Thyroid gland (tissue), 4 donors: ENCODE data around the gene FMN1. TPM values are rescaled to one million over a fixed set of nuclear protein-coding genes. Genes with fewer than 3 reads are reported as not detected.

ENCODE experiments used
- DNase-seq, 2 donors: peaks; one replicate each; pipeline ENCODE4 v3.0.0-alpha.2; 2019
- H3K27ac ChIP-seq, 3 donors: fragments of 200-600 bp; sonication (generic); 1 replicate in 2 of 3; 2 replicates in 1 of 3; pipeline ENCODE4 v1.5.1; 2016 to 2019; ENCODE audit warnings: mild to moderate bottlenecking in 1 of 3, moderate library complexity in 1 of 3
- H3K27me3 ChIP-seq: fragments of 200-600 bp; sonication (generic); one replicate; pipeline ENCODE4 v1.5.1; 2019
- H3K36me3 ChIP-seq, 2 donors: fragments of 200-600 bp; sonication (generic); one replicate each; pipeline ENCODE4 v1.5.1; 2016 to 2019
- H3K4me1 ChIP-seq, 2 donors: fragments of 200-600 bp; sonication (generic); one replicate each; pipeline ENCODE4 v1.5.1; 2017 to 2019
- H3K4me3 ChIP-seq, 3 donors: fragments of 200-600 bp; sonication (generic); replicated peaks in 1 of 3; 1 replicate in 2 of 3; 2 replicates in 1 of 3; pipeline ENCODE4 v1.5.1; 2016; ENCODE audit warnings: mild to moderate bottlenecking in 1 of 3
- H3K9me3 ChIP-seq: fragments of 200-600 bp; sonication (generic); one replicate; pipeline ENCODE4 v1.5.1; 2017
- CTCF ChIP-seq, 6 experiments: fragments of 200-600 bp in 3 of 6; fragments of 450-650 bp in 3 of 6; sonication (generic) in 3 of 6; IDR thresholded peaks; one replicate each; pipeline ENCODE4 v1.5.1; 2016 to 2019; ENCODE audit warnings: antibody characterized with exemption in 6 of 6, mild to moderate bottlenecking in 2 of 6, inconsistent platforms in 1 of 6, moderate library complexity in 1 of 6
- POLR2A ChIP-seq, 2 donors: fragments of 450-650 bp; IDR thresholded peaks; one replicate each; pipeline ENCODE4 v1.6.1; 2017; ENCODE audit warnings: antibody characterized with exemption in 2 of 2, mild to moderate bottlenecking in 2 of 2, moderate library complexity in 1 of 2
- WGBS, 2 donors: methylation state at CpG; one replicate each; pipeline ENCODE4 v1.1.5; 2017; 5-methylcytosine and 5-hydroxymethylcytosine counted together
- intact Hi-C: fragments of 100-400 bp; cut with DNase I; formaldehyde crosslinking; loops from one replicate; pipeline ENCODE4 v1.15.1; 2023
- total RNA-seq, 4 donors: library from RNA; depleted of rRNA; stranded (reverse); fragments of >200 nt; gene quantifications; one replicate each; pipeline ENCODE4 v1.2.3, GENCODE V29; 2016

Gene FMN1
- total RNA-seq, 4 donors from 2014 or later, result 13.8 to 28.3 (median 22.5) TPM

- H3K9me3 ChIP-seq, result no peaks in the 10 kb centered on the region
- TF ChIP-seq CTCF (IDR thresholded peaks at IDR 0.05) (no peak), POLR2A (IDR thresholded peaks at IDR 0.05) (no peak)
- no peak overlapping the region for H3K4me3 ChIP-seq
- no peak for DNase-seq
- intact Hi-C loops, result no loop called here
- H3K4me1 ChIP-seq, result no peaks in the 10 kb centered on the region
- H3K27ac ChIP-seq, result no peak overlapping the region
- H3K36me3 ChIP-seq, result no peaks in the 10 kb centered on the region
- WGBS, 2 donors, result 97 to 100% methylated on average over 3 of the region's 3 CpGs
- H3K27me3 ChIP-seq, result no peaks in the 10 kb centered on the region
These were observed 95.3 kb downstream of the FMN1 start for GRCh38 chr15:33099213-33099612.

GRCh38 chr15:33098094-33099058 is 96.1 kb downstream of the FMN1 start:
- H3K4me3 ChIP-seq, result no peak overlapping the region

DNA sequence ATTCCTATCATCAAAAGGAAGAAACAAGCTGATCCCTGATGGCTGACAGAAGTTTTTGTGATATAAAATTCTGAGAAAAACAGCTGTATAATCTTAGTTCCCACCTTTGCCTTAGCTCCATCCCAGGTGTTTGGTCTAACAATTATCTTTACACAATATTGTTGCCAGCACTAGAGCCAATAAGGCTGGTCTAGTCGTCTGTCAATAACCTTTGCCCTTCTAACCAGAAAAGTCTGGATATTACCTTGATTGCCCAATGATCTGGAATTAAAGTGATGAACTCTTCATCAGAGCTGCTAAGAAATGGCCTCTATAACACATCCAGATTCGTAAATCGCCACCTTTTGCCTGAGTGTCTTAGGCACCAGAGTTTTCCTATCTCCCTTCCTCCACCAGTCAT is 98.4 kb downstream of the FMN1 start:
- H3K27ac ChIP-seq, result no peak overlapping the region
- intact Hi-C loops, result no loop called here
- no peaks in the 10 kb centered on the region for H3K9me3 ChIP-seq
- no peaks in the 10 kb centered on the region for H3K36me3 ChIP-seq
- 92 to 99% methylated on average over 3 of the region's 3 CpGs for WGBS, 2 donors
- TF ChIP-seq POLR2A (IDR thresholded peaks at IDR 0.05) (no peak), CTCF (IDR thresholded peaks at IDR 0.05) (no peak)
- H3K4me1 ChIP-seq, result no peaks in the 10 kb centered on the region
- no peaks in the 10 kb centered on the region for H3K27me3 ChIP-seq
- H3K4me3 ChIP-seq, result no peak overlapping the region
- no peak for DNase-seq

More at GRCh38 chr15:33098094-33099058, 96.1 kb downstream of the FMN1 start:
- no peak for DNase-seq
- WGBS, 2 donors, result 84 to 89% methylated on average over 7 of the region's 7 CpGs
- Histone ChIP-seq H3K27ac (no peak overlapping the region), H3K36me3 (no peaks in the 10 kb centered on the region), H3K27me3 (no peaks in the 10 kb centered on the region), H3K4me1 (no peaks in the 10 kb centered on the region), H3K9me3 (no peaks in the 10 kb centered on the region)
- intact Hi-C loops, result no loop called here
- TF ChIP-seq CTCF (IDR thresholded peaks at IDR 0.05) (no peak), POLR2A (IDR thresholded peaks at IDR 0.05) (no peak)

- no peaks in the 10 kb centered on the region for H3K36me3 ChIP-seq
- TF ChIP-seq POLR2A (IDR thresholded peaks at IDR 0.05), result no peak
- no peak for TF ChIP-seq CTCF (IDR thresholded peaks at IDR 0.05)
- H3K27ac ChIP-seq, result no peak overlapping the region
- no peak for DNase-seq
- intact Hi-C loops, result no loop called here
- H3K4me3 ChIP-seq, result no peak overlapping the region
- H3K9me3 ChIP-seq, result no peaks in the 10 kb centered on the region
- no peaks in the 10 kb centered on the region for H3K4me1 ChIP-seq
- WGBS, 2 donors, result 95% methylated on average over 2 of the region's 2 CpGs
- no peaks in the 10 kb centered on the region for H3K27me3 ChIP-seq
These were observed 98.9 kb downstream of the FMN1 start for GRCh38 chr15:33095641-33096040.

DNA sequence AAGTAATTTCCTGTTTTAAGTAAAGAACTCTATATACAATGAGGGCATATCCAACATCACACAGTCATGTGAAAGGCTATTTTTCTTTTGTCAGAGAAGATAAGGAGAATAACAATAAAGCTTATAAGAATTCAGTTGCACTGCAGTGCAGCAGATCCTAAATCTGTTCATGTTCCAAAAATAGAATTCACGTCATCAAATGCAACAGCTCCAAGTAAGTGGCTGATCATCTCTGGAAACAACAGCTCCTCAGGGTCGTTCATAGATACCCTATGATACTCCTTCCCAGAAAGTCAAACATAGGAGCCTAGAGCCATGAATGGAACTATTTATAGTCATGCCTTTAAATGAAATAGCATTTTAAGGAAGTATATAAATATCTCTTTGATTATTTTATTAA is 100.2 kb downstream of the FMN1 start:
- intact Hi-C loops, result no loop called here
- no peak for DNase-seq
- no peak for TF ChIP-seq CTCF (IDR thresholded peaks at IDR 0.05)
- no peak for TF ChIP-seq POLR2A (IDR thresholded peaks at IDR 0.05)
- H3K4me3 ChIP-seq, result no peak overlapping the region
- no peak overlapping the region for H3K27ac ChIP-seq
- WGBS, 2 donors, result 65 to 70% methylated on average over 2 of the region's 2 CpGs
- H3K36me3 ChIP-seq, result no peaks in the 10 kb centered on the region
- no peaks in the 10 kb centered on the region for H3K27me3 ChIP-seq
- H3K4me1 ChIP-seq, result no peaks in the 10 kb centered on the region
- no peaks in the 10 kb centered on the region for H3K9me3 ChIP-seq
